ENCODE results near the gene TPMT.

- TF ChIP-seq CTCF (IDR thresholded peaks at IDR 0.05): no peak
- TF ChIP-seq EP300 (IDR thresholded peaks at IDR 0.05): no peak
Observed at GRCh38 chr6:18099511-18099910, 55.4 kb downstream of the TPMT start.
